GM19025 (cell line): ENCODE data around the gene TFEB.

Experiments used
- ATAC-seq: cut with Tn5 transposase; IDR thresholded peaks from one replicate; pipeline ENCODE4 v1.9.1; 2021; ENCODE audit warnings: mild to moderate bottlenecking, low read depth, moderate library complexity; ENCODE audit not compliant: unreplicated experiment

TFEB gene

GRCh38 chr6:41679696-41680095 is 55.7 kb downstream of the TFEB start:
- ATAC-seq = no peak

DNA sequence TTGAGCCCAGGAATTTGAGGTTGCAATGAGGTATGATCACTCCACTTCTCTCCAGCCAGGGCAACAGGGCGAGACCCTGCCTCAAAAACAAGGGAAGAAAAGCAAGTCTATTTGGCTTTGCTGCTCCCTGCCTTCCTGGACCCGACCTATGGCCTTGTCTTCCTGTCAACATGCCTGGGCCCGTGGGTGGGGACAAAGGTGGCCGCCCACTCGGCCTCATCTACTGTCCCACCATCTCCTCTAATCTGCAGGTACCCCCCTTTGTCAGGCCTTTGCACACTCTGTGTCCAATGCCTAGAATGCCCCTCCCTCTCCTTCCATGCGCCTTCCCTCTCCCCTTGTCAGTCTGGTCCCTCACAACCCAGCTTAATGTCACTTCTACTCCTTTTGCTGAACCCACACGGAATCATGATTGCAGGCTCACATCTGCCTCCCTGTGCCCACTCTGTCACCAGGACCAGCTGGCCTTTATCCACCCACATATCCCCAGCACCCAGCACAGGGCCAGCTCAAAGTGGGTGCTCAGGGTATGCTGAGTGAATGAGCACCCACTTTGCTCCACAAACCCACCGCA is 56.8 kb downstream of the TFEB start:
- no peak for ATAC-seq

DNA sequence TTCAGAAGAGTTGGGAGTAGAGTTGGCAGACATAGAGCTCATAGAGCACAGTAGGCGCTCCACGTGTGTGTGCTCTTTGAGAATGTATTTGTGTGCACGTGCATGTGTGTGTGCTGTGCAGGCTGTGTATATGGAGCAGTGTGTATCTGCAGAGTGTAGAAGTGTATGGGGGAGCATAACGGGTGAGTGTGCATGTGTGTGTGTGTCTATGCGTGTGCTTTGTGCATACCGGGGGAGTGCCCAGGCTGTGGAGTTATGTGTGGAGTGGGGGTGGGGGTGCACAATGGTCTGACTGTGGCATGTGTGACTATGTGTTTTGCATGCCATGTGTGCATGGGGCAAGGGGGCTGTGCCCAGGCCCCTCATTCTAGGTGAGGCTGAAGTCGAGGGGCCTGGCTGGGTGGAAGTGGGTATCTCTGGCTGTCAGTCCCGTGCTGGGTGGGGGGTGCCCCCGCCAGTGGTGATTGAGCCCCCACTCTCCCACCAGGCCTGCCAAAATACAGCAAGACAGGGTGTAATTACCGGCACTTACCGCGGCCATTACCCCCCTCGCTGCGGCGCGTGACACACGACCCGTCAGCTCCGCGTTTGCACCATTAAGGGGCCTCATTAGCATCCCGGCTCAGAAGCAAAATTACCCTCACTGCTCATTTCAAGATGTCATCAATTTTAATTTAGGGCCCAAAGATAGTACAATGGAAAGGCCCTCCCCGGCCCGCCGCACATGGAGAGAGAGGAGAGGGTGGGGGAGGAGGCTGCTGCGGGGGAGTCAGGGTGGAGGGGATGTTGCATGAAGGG is 58.1 kb downstream of the TFEB start:
- no peak for ATAC-seq

GRCh38 chr6:41676431-41676830 is 59.0 kb downstream of the TFEB start:
- ATAC-seq = no peak

DNA sequence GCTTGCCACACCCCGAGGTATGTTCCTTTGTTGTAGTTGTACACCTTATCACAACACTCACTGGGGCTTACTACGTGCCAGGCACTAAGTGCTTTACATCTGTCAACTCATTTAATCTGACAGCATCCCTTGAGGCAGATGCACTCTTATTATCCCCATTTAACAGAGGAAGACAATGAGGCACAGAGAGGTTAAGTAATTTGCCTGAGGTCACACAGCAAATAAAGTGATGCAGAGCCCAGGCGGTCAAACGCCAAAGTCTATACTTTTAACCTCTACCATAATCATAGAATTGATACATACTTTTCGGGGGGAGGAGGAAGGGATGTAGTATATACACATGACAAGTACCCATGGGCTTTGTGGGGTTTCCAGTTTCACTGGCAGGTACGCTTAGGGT is 59.4 kb downstream of the TFEB start:
- ATAC-seq = no peak

DNA sequence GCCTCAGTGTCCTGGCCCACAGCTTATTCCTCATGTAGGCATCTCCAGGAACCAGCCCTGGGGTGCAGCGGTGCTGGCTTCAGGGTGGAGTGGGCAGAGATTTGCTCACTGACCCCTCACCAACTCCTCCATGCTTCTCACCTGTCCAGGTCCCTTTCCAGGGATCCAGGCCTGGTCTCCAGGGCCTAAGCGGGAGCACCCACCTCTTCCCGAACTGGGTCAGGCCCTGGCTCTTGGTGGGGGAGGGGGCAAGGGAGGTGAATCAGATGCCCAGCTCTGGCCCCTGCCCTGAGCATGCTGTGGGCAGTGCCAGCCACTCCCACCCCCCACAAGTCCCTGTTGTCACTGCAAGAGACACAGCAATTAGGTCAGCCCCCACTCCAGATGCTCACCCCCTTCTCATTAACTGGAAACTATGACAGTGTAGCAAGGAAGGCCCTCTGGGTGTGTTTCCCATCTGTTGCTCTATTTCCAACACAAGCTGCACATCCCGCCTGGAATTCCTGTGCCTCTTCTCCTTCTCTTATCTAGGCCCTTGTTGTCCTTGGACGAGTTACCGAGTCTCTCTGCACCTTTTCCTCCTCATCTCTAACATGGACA is 60.1 kb downstream of the TFEB start:
- no peak for ATAC-seq

DNA sequence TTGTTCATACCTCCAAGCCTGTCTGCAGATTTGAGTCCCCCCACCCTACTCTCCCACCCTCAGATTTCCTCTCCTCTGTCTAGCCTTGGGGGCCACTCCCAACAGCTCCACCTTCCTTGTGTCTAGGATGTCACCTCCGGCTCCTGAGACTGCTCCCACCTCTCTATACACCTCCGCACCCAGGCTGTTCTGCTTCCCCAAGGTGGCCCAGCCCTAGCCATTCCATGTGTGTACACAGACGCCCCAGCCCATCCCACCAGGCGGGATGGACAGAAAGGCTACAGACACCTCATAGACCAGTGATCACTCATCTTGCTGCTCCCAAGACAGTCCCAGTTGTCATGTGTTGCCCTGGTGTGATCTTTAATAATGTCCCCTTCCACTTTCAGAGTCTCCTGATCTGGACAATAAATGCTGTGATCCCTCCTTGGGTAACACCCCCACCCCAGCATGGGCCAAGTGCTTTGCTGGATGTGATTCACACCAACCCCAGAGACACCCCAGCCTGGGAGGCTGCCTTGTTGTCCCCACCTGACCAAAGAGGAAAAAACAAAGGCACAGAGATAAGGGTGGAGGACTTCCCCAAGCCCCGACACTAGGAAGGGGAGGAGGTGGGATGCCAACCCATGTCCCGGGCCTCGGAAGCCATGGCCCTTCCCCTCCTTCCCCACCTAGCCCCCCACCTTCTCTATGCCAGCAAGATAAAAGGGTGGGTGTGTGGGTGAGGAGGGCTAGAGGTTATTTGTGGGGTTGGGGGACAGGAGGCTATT is 61.0 kb downstream of the TFEB start:
- ATAC-seq = no peak

GRCh38 chr6:41673704-41674000 is 61.8 kb downstream of the TFEB start:
- ATAC-seq = no peak

- ATAC-seq = no peak
These were observed 62.3 kb downstream of the TFEB start for GRCh38 chr6:41672816-41673703.

GRCh38 chr6:41672016-41672415 is 63.4 kb downstream of the TFEB start:
- no peak for ATAC-seq

DNA sequence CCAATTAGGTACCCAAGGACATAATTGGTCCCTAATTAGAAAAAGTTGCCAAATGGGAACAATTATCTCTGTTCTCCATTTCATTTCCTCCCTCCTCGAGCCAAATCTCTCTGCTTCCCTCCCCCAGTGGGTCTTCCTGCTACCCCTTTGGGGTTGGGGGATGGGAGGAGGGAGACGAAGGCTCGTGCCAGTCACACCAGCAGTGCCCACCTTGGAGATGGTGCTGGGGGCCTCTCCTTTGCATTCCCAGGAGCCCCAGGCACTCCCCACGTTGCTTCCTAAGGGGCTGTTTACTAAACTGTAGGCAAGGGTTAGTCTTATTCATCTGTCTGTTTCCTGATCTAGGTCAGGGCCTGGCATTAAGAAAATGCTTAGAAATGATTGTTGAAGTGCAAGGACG is 64.0 kb downstream of the TFEB start:
- ATAC-seq = no peak

DNA sequence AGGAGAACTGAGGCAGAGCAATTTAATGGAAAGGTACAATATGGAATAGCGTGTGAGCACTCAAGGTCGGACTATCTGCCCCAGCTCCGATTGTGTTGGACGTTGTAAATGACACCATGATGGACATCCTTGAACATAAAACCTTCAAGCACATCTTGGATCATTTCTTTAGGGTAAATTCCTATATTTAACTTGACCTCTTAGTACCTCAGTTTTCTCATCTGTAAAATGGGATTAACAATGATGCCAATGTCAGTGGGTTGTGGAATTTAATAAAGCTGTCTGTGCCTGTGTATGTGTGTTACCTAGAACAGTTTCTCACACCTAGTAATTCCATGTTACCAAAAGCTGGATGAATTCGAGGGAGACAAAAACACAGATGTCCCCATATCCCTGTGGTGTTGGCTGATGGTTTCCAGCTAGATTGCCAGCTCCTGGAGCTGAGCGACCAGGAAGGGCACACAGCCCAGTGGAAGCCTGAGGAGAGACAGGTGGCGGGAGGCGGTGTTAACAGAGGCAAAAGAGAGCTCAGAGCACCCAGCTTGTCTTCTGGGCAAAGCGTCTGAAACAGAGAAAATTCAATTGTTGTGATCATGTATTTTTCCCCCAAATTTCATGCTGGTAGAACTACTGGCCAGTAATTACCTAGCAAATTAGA is 64.6 kb downstream of the TFEB start:
- no peak for ATAC-seq

- ATAC-seq = no peak
These were observed 66.4 kb downstream of the TFEB start for GRCh38 chr6:41668968-41669367.

- ATAC-seq = no peak
These were observed 68.2 kb downstream of the TFEB start for GRCh38 chr6:41667195-41667594.

GRCh38 chr6:41664271-41664670 is 71.1 kb downstream of the TFEB start:
- ATAC-seq = no peak

DNA sequence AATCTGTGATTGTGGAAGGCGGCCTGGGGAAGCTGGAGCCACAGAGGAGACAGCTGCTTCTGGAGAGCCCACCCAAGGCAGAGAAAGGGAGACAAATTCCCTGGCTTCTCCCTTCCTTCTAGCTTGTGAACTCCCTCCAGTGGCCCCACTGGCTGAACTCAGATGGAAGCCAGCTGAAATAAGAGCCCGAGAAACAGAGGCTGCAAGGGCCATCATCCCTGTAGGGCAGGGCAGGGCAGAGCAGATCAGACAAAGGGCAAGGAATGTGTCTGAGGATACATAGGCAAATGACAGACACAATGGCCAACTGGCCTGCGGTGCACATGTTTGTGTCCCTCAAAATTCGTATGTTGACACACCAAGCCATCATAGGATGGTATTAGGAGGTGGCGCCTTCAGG is 71.8 kb downstream of the TFEB start:
- ATAC-seq = no peak

- no peak for ATAC-seq
These were observed 75.5 kb downstream of the TFEB start for GRCh38 chr6:41659935-41660334.

DNA sequence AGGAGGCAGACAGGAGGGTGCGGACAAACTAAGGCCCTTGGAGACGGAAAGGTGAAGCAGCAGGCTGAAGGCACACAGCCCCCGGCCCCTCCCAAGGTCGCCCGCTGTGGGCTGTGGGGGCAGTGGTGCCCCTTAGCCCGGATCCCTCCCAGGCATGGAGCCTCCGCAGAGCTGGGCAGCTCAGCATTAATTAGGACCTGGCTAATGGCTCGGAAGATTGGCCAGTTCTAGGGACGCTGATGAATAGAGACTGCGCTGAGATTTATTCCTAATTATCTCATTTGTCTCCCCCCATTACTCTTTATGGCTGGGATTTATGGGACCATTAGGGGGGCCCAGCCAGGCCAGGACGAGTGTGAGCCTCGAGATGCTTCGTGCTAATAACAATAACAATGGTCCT is 76.8 kb downstream of the TFEB start:
- ATAC-seq = no peak

DNA sequence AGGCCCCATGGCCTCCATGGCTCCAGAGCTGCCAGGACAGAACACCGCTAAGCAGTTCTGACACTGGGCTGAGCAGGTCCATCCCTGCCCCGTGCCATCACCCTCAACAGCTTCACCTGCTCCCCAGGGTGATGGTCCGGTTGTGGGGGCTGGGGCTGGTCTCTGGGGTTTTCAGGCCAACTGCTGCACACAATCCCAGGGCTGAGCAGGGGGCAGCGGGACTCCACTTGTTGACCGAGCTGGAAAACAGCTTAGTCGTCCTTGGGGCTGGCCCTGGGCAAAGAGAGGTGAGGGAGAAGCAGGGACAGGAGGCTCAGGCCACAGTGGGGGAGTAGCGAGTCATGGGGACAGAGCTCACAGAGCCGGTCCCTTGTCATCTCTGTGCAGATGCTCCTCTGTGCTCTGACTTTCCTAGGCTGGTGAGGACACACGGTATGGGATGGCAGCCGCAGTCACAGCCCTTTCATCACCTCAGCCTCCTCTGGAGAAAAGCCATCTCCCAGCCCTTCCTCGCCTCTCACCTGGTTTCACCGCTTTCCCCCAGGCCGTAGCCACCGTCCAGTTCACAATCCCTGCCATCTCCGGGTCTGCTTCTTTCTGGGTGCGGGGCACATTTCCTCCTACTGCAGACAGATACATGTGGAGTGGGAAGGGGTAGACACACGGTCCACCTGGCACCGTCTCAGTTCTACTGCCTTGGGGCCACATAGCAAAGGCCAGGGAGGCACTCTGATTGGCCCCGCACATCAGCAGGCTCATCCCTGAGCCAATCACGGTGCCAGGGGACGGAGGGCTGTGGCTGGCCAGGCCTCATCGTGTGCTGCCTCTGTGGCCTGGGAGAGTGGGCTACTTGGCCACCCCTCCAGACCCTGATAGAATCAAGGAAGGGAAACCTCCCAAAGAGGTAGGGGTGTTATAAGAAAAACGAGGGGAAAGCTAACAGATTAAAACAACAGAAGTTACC is 78.0 kb downstream of the TFEB start:
- no peak for ATAC-seq
